GM18858 (cell line): Measurements from ENCODE around the gene FOXC1.

Source experiments
- ATAC-seq: cut with Tn5 transposase; IDR thresholded peaks from one replicate; pipeline ENCODE4 v1.9.1; 2021; ENCODE audit not compliant: unreplicated experiment

The FOXC1 gene

GRCh38 chr6:1640476-1640875, 30.8 kb downstream of the FOXC1 start:
- ATAC-seq: no peak

GRCh38 chr6:1641343-1641885, 31.7 kb downstream of the FOXC1 start:
- no peak for ATAC-seq

- ATAC-seq: no peak
These were observed 33.4 kb downstream of the FOXC1 start for GRCh38 chr6:1643111-1643510.

GRCh38 chr6:1643830-1644445, 34.2 kb downstream of the FOXC1 start:
- no peak for ATAC-seq

GRCh38 chr6:1644516-1645060, 34.9 kb downstream of the FOXC1 start:
- no peak for ATAC-seq

DNA sequence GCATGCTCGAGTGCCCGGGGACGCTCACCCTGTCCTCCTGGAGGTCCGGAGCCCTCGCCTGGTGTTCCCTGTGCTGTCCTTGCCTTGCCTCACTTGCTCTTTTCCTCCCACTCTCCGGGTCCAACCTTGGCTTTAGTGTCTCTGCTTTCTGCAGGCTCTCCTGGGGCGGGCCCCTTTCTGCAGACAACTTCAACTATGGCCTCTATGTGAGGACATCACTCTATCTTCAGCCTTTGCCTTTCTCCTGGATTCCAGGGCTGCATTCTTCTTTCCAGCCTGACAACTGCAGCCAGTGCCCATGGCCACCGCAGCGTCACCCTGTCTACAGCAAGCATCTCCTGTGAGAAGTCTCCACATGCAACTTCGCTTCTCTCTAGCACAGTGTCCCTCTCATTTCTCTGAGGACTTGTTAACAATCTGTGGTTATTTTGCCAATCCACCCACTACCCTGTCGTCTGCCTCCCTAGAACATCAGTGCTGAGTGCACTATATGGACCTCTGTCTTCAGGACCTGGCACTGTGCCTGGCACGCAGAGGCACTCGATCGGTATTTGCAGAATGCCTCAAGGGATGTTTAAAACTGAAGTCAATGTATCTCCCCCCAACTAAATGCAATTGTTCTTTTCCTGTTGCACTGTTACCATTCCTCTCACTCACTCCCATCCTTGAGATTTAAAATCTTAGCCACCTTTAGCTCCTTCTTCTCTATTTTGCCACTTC, 35.9 kb downstream of the FOXC1 start:
- no peak for ATAC-seq

DNA sequence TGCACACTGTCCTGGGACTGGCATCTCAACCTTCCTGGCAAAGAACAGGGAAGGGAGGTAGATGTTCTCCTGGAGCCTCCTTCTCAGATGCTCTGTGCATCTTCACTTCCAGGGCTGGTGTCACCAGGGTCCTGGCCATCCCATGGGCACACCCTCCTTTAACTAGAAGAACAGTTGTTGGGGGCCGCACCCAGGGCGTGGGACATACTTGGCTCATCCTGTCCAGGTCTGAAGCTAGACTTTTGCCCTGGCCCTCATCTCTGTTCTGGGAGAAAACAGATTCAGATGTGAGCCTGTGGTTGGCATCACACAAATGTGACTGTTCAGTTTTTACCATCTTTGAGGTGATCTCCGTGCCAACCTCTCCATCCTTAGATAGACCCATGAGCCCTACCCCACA, 41.6 kb downstream of the FOXC1 start:
- ATAC-seq: no peak

- ATAC-seq: no peak
These were observed 43.1 kb downstream of the FOXC1 start for GRCh38 chr6:1652842-1653241.

GRCh38 chr6:1654054-1654453, 44.3 kb downstream of the FOXC1 start:
- ATAC-seq: no peak

DNA sequence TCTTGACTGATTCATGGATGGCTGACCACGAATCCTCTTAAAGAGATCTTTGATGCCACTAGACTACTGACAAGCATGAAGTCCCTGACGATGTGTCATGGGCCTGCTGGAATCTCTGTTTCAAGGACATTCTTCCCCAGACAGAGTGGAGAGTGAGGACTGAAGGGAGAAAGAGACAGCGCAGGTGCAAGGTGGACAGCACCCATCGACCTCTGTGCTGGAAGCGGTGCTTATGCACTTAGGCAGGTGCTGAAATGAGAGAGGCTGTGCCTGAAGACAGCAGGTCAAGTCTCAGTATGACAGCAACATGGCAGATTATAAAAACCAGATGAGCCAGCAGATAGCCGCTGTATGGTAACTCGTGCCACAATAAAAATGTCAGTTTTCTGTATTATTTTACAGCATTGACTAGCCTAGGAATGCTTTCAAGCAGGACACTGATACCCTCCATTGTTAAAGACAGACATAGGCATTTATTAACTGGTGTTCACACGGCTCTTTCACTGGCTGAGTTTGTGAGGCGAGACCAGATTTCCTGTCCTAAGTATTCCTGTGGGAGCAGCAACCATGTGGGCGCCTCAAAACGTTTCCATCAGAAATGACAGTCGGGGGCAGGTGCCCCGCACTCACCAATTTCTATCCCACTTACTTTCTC, 47.5 kb downstream of the FOXC1 start:
- no peak for ATAC-seq

GRCh38 chr6:1657771-1658165, 48.1 kb downstream of the FOXC1 start:
- no peak for ATAC-seq

DNA sequence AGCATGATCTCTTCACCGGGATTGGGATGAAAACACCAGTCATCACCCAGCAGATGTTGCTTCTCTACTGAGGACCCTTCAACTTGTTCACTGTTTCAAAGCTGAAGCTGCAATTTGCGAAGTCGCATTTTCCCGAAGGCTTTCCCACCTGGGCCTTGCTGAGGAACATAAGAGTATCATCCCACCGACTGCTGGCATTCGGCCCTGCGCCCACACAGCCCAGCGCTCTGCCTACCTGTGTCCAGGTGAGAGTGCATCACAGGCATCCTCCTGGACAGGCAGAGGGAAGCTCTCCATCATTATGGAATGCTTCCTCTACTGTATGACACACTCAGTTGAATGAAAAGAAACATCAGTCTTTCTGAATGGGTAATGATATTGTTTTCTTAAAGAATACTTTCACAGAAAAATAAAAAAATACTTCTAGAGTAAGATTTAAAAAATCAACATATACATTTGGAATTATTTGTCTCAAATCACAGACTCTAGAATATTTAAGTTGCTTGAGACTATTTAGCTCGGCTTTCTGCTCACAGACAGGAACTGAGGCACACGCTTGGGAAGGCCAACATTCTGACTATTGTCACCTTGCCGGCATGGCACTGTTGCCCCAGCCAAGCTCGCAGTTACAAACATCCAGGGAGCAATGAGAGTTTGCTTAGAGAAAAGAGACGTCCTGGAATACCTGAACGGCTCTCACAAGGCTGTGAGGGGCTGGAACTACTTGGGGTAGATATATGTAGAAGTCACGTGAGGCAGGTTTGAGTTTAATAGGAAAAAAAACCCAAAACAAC, 48.7 kb downstream of the FOXC1 start:
- no peak for ATAC-seq

DNA sequence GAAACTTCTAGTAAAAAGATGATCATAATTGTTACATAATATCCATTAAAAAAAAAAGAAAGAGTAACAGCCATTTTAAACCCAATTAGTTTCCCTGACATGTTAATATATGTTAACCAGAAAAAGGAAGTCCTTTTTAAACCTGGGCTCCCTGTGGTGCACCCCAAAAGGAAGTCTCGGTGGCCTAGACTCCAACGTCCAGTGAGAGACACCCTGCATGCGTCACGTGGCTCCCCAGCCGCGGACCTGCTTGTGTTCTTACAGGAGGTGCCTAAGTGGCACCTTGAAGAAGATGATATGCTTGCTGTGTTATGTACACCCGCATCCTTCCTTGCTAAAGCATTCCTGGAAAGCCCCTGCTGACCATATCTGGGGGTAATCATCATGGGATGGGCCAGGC, 50.1 kb downstream of the FOXC1 start:
- no peak for ATAC-seq

GRCh38 chr6:1662534-1662933, 52.8 kb downstream of the FOXC1 start:
- ATAC-seq: no peak
